ENCODE measurements around the gene RPTN. TPM values are rescaled to one million over a fixed set of nuclear protein-coding genes. Genes with fewer than 3 reads are reported as not detected.

RPTN gene
- total and polyA plus RNA-seq, 2 experiments from 2014 or later, result not detected

GRCh38 chr1:152165286-152166077, 6.5 kb upstream of the RPTN start (continued):
- TF ChIP-seq ETS1 (IDR thresholded peaks at IDR 0.05) (no peak), CTCF (conservative IDR thresholded peaks at IDR 0.05; ENCODE audit: low read depth in 2 of 2) (no peak)

GRCh38 chr1:152164517-152165136, 5.6 kb upstream of the RPTN start:
- Histone ChIP-seq H3K36me3 (ENCODE audit: insufficient read depth) (no peaks in the 10 kb centered on the region), H3K9me2 (ENCODE audit: insufficient read depth) (no peaks in the 10 kb centered on the region; the same call in 1 of the 2 replicates), H3K79me2 (replicated peaks; ENCODE audit: insufficient read depth) (no peaks in the 10 kb centered on the region), H3K27me3 (ENCODE audit: insufficient read depth) (no peaks in the 10 kb centered on the region), H3K4me2 (no peak overlapping the region), H3F3A (replicated peaks; ENCODE audit: low read depth) (no peaks in the 10 kb centered on the region), H3K27ac (ENCODE audit: low read depth) (no peak overlapping the region), H3K4me1 (ENCODE audit: insufficient read depth) (no peaks in the 10 kb centered on the region), H4K20me1 (replicated peaks; ENCODE audit: insufficient read depth) (no peaks in the 10 kb centered on the region), H3K4me3 (no peak overlapping the region), H2AFZ (no peak overlapping the region)
- H3K27me3 Mint-ChIP-seq (ENCODE audit: insufficient read depth, low read depth, poor library complexity), result peaks cover 3% of the 10 kb centered on the region
- H3K36me3 Mint-ChIP-seq (ENCODE audit: low read depth), result no peaks in the 10 kb centered on the region
- DNase-seq (ENCODE audit: low spot score) (no peak), ATAC-seq (no peak)
- no peak overlapping the region for H3K4me3 Mint-ChIP-seq
- H3K4me1 Mint-ChIP-seq, result peaks cover 2% of the 10 kb centered on the region; the same call in 2 of the 3 replicates
- H3K9me3 Mint-ChIP-seq, result no peaks in the 10 kb centered on the region; the same call in 2 of the 3 replicates
- no peak overlapping the region for H3K27ac Mint-ChIP-seq
- TF ChIP-seq ZNF331 (CRISPR knock-in tag; IDR thresholded peaks at IDR 0.05; ENCODE audit: low read depth) (no peak), POLR2AphosphoS5 (IDR thresholded peaks at IDR 0.05; ENCODE audit: low read depth) (no peak), CTCF (conservative IDR thresholded peaks at IDR 0.05; ENCODE audit: low read depth in 2 of 2) (no peak), REST (IDR thresholded peaks at IDR 0.05; ENCODE audit: unreplicated experiment) (no peak), JUNB (IDR thresholded peaks at IDR 0.05; ENCODE audit: unreplicated experiment) (no peak)

Data from GM23338 (cell line).